BLaER1 treated with 17β-estradiol and CSF1 and Interleukin-3, amounts not matched to agents 10 nM and 100 nM (cell line): Measurements from ENCODE around the gene PRR33.
A peak's percentile ranks its signal among the peaks of the same experiment; 100 is the strongest.

ENCODE experiments used
- H3K27ac ChIP-seq, 11 experiments: shearing (Covaris generic); formaldehyde crosslinking; 2 replicates each; pipeline ENCODE4 v1.8.1; 2022
- H3K27me3 ChIP-seq, 11 experiments: shearing (Covaris generic); formaldehyde crosslinking; 2 replicates each; pipeline ENCODE4 v1.8.1; 2022
- H3K36me3 ChIP-seq, 11 experiments: shearing (Covaris generic); formaldehyde crosslinking; 2 replicates each; pipeline ENCODE4 v1.8.1; 2022
- H3K4me1 ChIP-seq, 10 experiments: shearing (Covaris generic); formaldehyde crosslinking; 2 replicates each; pipeline ENCODE4 v1.8.1; 2022
- H3K4me2 ChIP-seq, 11 experiments: shearing (Covaris generic); formaldehyde crosslinking; 2 replicates each; pipeline ENCODE4 v1.8.1; 2022
- H3K4me3 ChIP-seq, 10 experiments: shearing (Covaris generic); formaldehyde crosslinking; 2 replicates each; pipeline ENCODE4 v1.8.1; 2022
- H3K9ac ChIP-seq, 11 experiments: shearing (Covaris generic); formaldehyde crosslinking; 2 replicates each; pipeline ENCODE4 v1.8.1; 2022
- H3K9me3 ChIP-seq, 11 experiments: shearing (Covaris generic); formaldehyde crosslinking; replicated peaks in 1 of 11; 2 replicates each; pipeline ENCODE4 v1.8.1; 2022
- H4K20me1 ChIP-seq, 11 experiments: shearing (Covaris generic); formaldehyde crosslinking; 2 replicates each; pipeline ENCODE4 v1.8.1; 2022
- Cebpa-rat ChIP-seq, 11 experiments: shearing (Covaris generic); IDR thresholded peaks; 2 replicates each; pipeline ENCODE4 v1.8.1; 2022

Gene PRR33

GRCh38 chr11:1854949-1855885 is 36.5 kb downstream of the PRR33 start:
- Histone ChIP-seq H3K4me2 (peak overlapping the region; percentile 89 to 100 (median 99)), H3K4me3 (peak overlapping the region in 8 of 10 experiments; percentile 42 to 65 (median 51); a peak in 10 of 20 replicates), H3K9ac (peak overlapping the region in 9 of 11 experiments; percentile 15 to 89 (median 56); a peak in 4 of 22 replicates), H3K9me3 (no peaks in the 10 kb centered on the region), H3K36me3 (no peaks in the 10 kb centered on the region), H3K4me1 (peaks cover 69 to 78% (median 73%) of the 10 kb centered on the region in 10 experiments), H4K20me1 (peaks cover 0 to 51% (median 16%) of the 10 kb centered on the region in 11 experiments; a peak in 14 of 22 replicates), H3K27ac (peak overlapping the region in 1 of 11 experiments; percentile 29; a peak in 1 of 22 replicates), H3K27me3 (peaks cover 0 to 18% (median 5%) of the 10 kb centered on the region in 11 experiments; a peak in 2 of 22 replicates)
- no peak for TF ChIP-seq Cebpa-rat (IDR thresholded peaks at IDR 0.05)

GRCh38 chr11:1854132-1854948 is 37.4 kb downstream of the PRR33 start:
- Histone ChIP-seq H3K27ac (peak overlapping the region in 4 of 11 experiments; percentile 21 to 78 (median 48); a peak in 6 of 22 replicates), H3K27me3 (peaks cover 0 to 18% (median 5%) of the 10 kb centered on the region in 11 experiments; a peak in 2 of 22 replicates), H3K4me2 (peak overlapping the region; percentile 89 to 100 (median 99)), H3K9ac (peak overlapping the region; percentile 36 to 89 (median 65); a peak in 14 of 22 replicates), H4K20me1 (peaks cover 0 to 51% (median 16%) of the 10 kb centered on the region in 11 experiments; a peak in 14 of 22 replicates), H3K4me1 (peaks cover 78 to 87% (median 81%) of the 10 kb centered on the region in 10 experiments), H3K4me3 (peak overlapping the region in 8 of 10 experiments; percentile 42 to 65 (median 51); a peak in 17 of 20 replicates), H3K9me3 (no peaks in the 10 kb centered on the region), H3K36me3 (no peaks in the 10 kb centered on the region)
- no peak for TF ChIP-seq Cebpa-rat (IDR thresholded peaks at IDR 0.05)

- no peak for TF ChIP-seq Cebpa-rat (IDR thresholded peaks at IDR 0.05)
- Histone ChIP-seq H4K20me1 (peaks cover 0 to 49% (median 16%) of the 10 kb centered on the region in 11 experiments; a peak in 14 of 22 replicates), H3K9me3 (no peaks in the 10 kb centered on the region), H3K9ac (peak overlapping the region; percentile 54 to 89 (median 66)), H3K27ac (peak overlapping the region; percentile 66 to 98 (median 79)), H3K4me3 (peak overlapping the region; percentile 10 to 65 (median 50); a peak in 19 of 20 replicates), H3K4me2 (peak overlapping the region; percentile 89 to 100 (median 99)), H3K4me1 (peaks cover 86 to 94% (median 89%) of the 10 kb centered on the region in 10 experiments), H3K27me3 (peaks cover 0 to 18% (median 5%) of the 10 kb centered on the region in 11 experiments; a peak in 2 of 22 replicates), H3K36me3 (no peaks in the 10 kb centered on the region)
Measured at GRCh38 chr11:1853376-1854131, 38.1 kb downstream of the PRR33 start.

- Histone ChIP-seq H3K27ac (peak within 1 kb of the TSS; percentile 70 to 98 (median 79)), H3K9ac (peak within 1 kb of the TSS; percentile 54 to 89 (median 66)), H3K4me1 (peaks cover 92 to 97% (median 95%) of the 10 kb centered on the region in 10 experiments), H3K4me3 (peak within 1 kb of the TSS; percentile 10 to 65 (median 50); a peak in 19 of 20 replicates), H3K4me2 (peak within 1 kb of the TSS; percentile 89 to 100 (median 99)), H3K9me3 (no peaks in the 10 kb centered on the region), H4K20me1 (peaks cover 0 to 42% (median 16%) of the 10 kb centered on the region in 11 experiments; a peak in 14 of 22 replicates), H3K36me3 (no peaks in the 10 kb centered on the region), H3K27me3 (peaks cover 0 to 18% (median 5%) of the 10 kb centered on the region in 11 experiments; a peak in 2 of 22 replicates)
- peak in 1 of 11 experiments; percentile 40; a peak in 1 of 22 replicates for TF ChIP-seq Cebpa-rat (IDR thresholded peaks at IDR 0.05)
Measured at GRCh38 chr11:1852877-1853276, 38.8 kb downstream of the PRR33 start, which contains the start of gene LSP1. TSS of gene LSP1 (plus strand) at chr11:1853084. CDS start at chr11:1853145, 61 bp downstream.

GRCh38 chr11:1852271-1852876 is 39.3 kb downstream of the PRR33 start:
- H3K4me2 ChIP-seq = peak overlapping the region; percentile 89 to 100 (median 99)

GRCh38 chr11:1851468-1852180 is 40.1 kb downstream of the PRR33 start:
- peaks cover 87 to 100% (median 98%) of the 10 kb centered on the region in 10 experiments for H3K4me1 ChIP-seq
- peak overlapping the region; percentile 89 to 100 (median 99) for H3K4me2 ChIP-seq
- no peak for TF ChIP-seq Cebpa-rat (IDR thresholded peaks at IDR 0.05)
- peak overlapping the region; percentile 70 to 98 (median 79) for H3K27ac ChIP-seq
- H3K4me3 ChIP-seq = peak overlapping the region in 7 of 10 experiments; percentile 8 to 65 (median 27); a peak in 11 of 20 replicates
- no peaks in the 10 kb centered on the region for H3K36me3 ChIP-seq
- H3K27me3 ChIP-seq = peaks cover 0 to 18% (median 5%) of the 10 kb centered on the region in 11 experiments; a peak in 2 of 22 replicates
- H4K20me1 ChIP-seq = peaks cover 0 to 40% (median 12%) of the 10 kb centered on the region in 11 experiments; a peak in 13 of 22 replicates
- H3K9me3 ChIP-seq = no peaks in the 10 kb centered on the region
- H3K9ac ChIP-seq = peak overlapping the region; percentile 57 to 89 (median 69); a peak in 21 of 22 replicates

More at GRCh38 chr11:1852271-1852876, 39.3 kb downstream of the PRR33 start:
- H3K4me1 ChIP-seq = peaks cover 94 to 100% (median 100%) of the 10 kb centered on the region in 10 experiments
- peak overlapping the region in 8 of 10 experiments; percentile 42 to 65 (median 51); a peak in 11 of 20 replicates for H3K4me3 ChIP-seq
- H3K27me3 ChIP-seq = peaks cover 0 to 18% (median 5%) of the 10 kb centered on the region in 11 experiments; a peak in 2 of 22 replicates
- H3K27ac ChIP-seq = peak overlapping the region; percentile 70 to 98 (median 79); a peak in 21 of 22 replicates
- no peak for TF ChIP-seq Cebpa-rat (IDR thresholded peaks at IDR 0.05)
- peaks cover 0 to 41% (median 16%) of the 10 kb centered on the region in 11 experiments; a peak in 13 of 22 replicates for H4K20me1 ChIP-seq
- H3K36me3 ChIP-seq = no peaks in the 10 kb centered on the region
- no peaks in the 10 kb centered on the region for H3K9me3 ChIP-seq
- H3K9ac ChIP-seq = peak overlapping the region; percentile 41 to 89 (median 66)
